SW 1271 (cell line): ENCODE results near the gene RTTN.
"Not testable (repeated sequence)": the region's sequence is repeated elsewhere in the genome, so short reads cannot be mapped to it uniquely, and the experiment has no call there.

Experiments
- DNase-seq, 2 experiments: peaks; one replicate each; lab custom pipeline; 2025; lab: John Stamatoyannopoulos, UW

Gene RTTN

GRCh38 chr18:70149616-70150301 is 55.7 kb downstream of the RTTN start:
- no peak for DNase-seq

GRCh38 chr18:70149156-70149555 is 56.3 kb downstream of the RTTN start:
- DNase-seq = no peak

GRCh38 chr18:70148039-70148938 is 57.2 kb downstream of the RTTN start:
- DNase-seq = no peak

GRCh38 chr18:70146174-70146573 is 59.3 kb downstream of the RTTN start:
- DNase-seq = no peak

GRCh38 chr18:70142001-70142400 is 63.5 kb downstream of the RTTN start:
- DNase-seq = no peak

GRCh38 chr18:70139138-70139537 is 66.3 kb downstream of the RTTN start:
- no peak for DNase-seq

- no peak for DNase-seq
Observed at GRCh38 chr18:70135604-70136003, 69.9 kb downstream of the RTTN start.

- DNase-seq = peak in 1 of 2 experiments; percentile 12
Observed at GRCh38 chr18:70132999-70133398, 72.5 kb downstream of the RTTN start.

GRCh38 chr18:70128271-70128670 is 77.2 kb downstream of the RTTN start:
- DNase-seq = no peak

- no peak for DNase-seq
Observed at GRCh38 chr18:70127359-70127758, 78.1 kb downstream of the RTTN start.

- no peak for DNase-seq
Observed at GRCh38 chr18:70126832-70127231, 78.7 kb downstream of the RTTN start.

GRCh38 chr18:70124139-70124538 is 81.3 kb downstream of the RTTN start:
- DNase-seq = no peak

GRCh38 chr18:70121842-70122241 is 83.6 kb downstream of the RTTN start:
- DNase-seq = no peak

GRCh38 chr18:70116949-70117348 is 88.5 kb downstream of the RTTN start:
- DNase-seq = no peak

GRCh38 chr18:70113511-70113910 is 92.0 kb downstream of the RTTN start:
- no peak for DNase-seq

- no peak for DNase-seq
Observed at GRCh38 chr18:70110678-70111077, 94.8 kb downstream of the RTTN start.

- no peak for DNase-seq
Observed at GRCh38 chr18:70107091-70107490, 98.4 kb downstream of the RTTN start.

GRCh38 chr18:70102854-70103253 is 102.6 kb downstream of the RTTN start:
- not testable (repeated sequence) for DNase-seq

- no peak for DNase-seq
Observed at GRCh38 chr18:70089858-70090257, 115.6 kb downstream of the RTTN start.

GRCh38 chr18:70086085-70086484 is 119.4 kb downstream of the RTTN start:
- DNase-seq = no peak

- no peak for DNase-seq
Observed at GRCh38 chr18:70085641-70086040, 119.8 kb downstream of the RTTN start.

- no peak for DNase-seq
Observed at GRCh38 chr18:70082430-70082829, 123.1 kb downstream of the RTTN start.

- no peak for DNase-seq
Observed at GRCh38 chr18:70078106-70078505, 127.4 kb downstream of the RTTN start.
